NCI-H510A treated with DMSO at 0.1 percent for 48 hours (cell line): ENCODE results near the gene CLASP1.
A peak's percentile ranks its signal among the peaks of the same experiment; 100 is the strongest.
"Not testable (repeated sequence)": the region's sequence is repeated elsewhere in the genome, so short reads cannot be mapped to it uniquely, and the experiment has no call there.

Experiments used
- DNase-seq: peaks from one replicate; lab custom pipeline; 2025; lab: John Stamatoyannopoulos, UW

The CLASP1 gene

GRCh38 chr2:121662656-121663055 lies 13.4 kb upstream of the CLASP1 start:
- DNase-seq = no peak

DNA sequence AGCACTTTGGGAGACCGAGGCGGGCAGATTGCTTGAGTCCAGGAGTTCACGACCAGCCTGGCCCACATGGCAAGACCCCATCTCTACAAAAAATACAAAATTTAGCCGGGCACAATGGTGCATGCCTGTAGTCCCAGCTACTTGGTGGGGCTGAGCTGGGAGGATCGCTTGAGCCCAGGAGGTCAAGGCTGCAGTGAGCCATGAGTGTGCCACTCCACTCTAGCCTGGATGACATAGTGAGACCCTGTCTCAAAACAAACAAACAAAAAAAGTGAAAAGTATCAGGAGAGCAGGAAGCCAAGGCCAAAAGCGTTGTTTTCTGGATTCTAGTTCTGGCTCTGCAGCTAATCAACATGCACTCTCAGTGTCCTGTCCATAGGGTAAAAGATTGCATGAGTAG lies 10.7 kb upstream of the CLASP1 start:
- DNase-seq = no peak

DNA sequence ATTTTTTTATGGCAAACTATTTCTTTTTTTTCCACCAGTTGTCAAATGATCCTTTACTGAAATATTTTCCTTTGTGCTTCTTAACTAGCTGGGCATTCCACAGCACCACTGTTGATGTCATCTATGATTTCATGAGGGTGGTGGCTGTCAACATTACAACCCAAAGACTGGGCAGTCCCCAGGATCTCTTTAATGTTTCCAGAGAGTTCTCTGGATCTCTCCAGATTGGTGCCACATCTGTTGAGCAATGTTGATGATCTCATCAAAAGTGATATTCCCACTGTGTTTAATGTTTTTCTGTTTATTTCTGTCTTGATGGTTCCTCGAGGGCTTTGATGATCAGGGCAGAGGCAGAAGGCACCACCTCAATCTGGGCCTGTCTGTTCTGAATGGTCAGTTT lies 9.1 kb upstream of the CLASP1 start:
- not testable (repeated sequence) for DNase-seq

GRCh38 chr2:121653035-121653434 lies 3.8 kb upstream of the CLASP1 start:
- DNase-seq = no peak

DNA sequence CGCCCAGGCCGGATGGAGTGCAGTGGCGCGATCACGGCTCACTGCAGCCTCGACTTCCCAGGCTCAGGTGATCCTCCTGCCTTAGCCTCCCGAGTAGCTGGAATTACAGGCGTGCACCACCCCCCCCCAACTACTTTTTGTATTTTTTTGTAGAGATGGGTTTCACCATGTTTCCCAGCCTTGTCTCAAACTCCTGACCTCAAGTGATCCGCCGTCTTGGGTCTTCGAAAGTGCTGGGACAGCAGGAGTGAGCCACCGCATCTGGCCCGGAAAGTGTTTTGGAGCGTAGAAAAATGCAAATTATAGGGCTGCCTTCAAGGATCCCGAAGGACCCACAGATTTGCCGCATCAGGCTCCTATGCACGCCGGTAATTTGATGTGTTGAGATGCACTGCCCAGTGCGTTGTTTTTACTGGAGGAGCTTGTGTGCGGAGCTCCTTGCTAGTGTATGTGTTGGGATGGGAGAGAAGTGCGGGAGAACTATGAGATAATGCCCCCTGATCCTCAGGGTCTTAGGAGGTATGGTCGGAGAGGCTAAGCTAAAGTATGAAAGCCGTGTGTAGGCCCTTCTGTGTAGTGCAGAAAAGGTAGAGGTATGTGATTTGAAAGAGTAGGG lies 1.2 kb upstream of the CLASP1 start:
- DNase-seq = no peak

DNA sequence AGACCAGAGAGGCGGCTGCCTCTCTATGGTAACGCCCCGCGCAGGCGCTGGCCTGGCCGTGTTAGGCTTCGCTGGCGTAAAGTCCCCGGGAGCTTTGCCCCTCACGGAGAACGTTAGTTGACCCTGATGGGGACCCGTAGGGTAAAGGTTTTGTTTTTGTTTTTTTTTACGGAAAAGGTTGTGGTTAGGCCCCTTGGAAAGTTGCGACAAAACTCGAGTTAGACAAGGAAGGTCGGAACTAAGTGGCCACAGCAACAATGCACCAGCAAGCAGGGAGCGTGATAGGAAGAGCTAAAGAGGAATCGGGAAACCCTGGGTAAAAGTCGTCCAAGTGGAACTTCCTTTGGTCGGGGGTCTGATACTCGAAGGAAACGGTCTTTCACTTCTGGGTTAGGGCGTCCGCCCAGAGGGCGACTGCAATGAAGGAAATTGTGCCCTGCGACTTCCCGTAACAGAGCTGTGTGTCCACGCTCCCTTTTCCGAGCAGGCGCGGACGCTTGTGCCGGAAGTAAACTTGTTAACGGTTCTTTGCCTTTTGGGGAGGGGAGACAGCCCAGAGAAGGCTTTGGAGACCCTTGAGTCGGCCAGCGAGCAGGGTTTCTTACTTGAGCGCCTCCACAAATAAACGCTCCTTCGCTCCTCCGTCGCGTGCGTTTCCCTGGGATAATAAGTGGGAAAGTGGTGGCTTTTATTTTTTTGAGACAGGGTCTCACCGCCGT lies 493 bp upstream of the CLASP1 start:
- peak; percentile 93 for DNase-seq

GRCh38 chr2:121648206-121649148 lies 785 bp downstream of the CLASP1 start:
- peak; percentile 70 for DNase-seq

DNA sequence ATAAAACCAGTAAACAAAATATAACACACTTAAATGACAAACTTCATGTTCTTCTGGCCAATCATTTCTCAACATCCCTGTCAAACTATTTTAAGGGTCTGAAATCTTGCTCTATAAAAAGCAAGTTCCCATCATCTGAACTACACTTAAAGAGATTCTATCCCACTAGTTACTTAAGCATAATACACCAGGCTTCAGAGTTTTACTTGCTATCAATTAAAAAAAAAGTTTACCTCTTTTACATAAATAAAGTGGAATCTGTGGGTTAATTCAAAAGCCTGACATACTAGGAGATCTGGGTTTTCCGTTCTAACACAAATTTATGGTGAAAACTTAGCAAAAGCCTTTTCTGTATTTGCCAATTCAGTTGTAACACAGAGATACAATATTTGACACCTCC lies 1.9 kb downstream of the CLASP1 start:
- DNase-seq = no peak

- no peak for DNase-seq
Measured at GRCh38 chr2:121644715-121645114, 4.5 kb downstream of the CLASP1 start.

GRCh38 chr2:121643877-121644276 lies 5.4 kb downstream of the CLASP1 start:
- DNase-seq = no peak

DNA sequence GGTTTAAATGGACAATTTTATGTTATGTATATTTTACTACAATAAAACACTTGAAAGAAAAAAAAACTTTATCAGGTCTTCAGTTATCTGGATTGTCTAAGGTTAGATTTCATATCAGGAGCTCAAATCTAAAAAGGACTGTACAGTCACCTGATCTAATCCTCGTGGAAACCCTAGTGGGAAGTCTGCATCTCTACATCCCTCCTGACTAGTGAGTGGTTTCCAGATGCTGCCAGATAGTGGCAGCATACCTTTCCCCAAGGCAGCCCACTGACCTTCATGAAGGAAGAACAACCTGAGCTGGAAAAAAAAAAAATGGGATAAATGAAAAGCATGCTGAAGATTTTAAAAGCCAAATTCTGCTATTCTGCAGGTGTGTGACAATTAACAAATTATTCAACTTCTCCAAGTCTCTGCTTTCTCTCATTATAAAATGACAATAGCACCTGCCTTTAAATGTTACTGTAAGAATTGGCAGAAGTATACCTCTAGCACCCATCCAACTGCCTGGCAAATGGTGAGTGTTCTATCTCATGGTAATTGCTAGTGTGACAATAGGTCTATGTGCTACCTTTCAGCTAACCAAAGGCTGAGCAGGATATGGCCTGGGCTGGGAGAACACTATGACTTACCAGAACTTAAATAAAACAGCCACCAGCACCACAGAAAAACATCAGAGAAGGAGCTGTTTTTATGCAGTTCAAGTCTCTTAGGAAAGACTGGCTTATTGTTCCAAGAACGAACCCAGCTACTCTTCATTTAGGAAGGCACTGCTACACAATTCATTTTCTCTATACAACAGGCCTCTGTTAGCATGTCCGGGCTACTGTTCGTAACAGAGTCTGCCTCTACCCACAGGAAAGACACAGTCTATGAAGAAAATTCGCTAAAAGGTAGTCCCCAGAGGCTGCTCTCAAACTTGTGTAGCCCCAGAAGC lies 8.6 kb downstream of the CLASP1 start:
- no peak for DNase-seq

- DNase-seq = not testable (repeated sequence)
Measured at GRCh38 chr2:121639846-121640245, 9.4 kb downstream of the CLASP1 start.

DNA sequence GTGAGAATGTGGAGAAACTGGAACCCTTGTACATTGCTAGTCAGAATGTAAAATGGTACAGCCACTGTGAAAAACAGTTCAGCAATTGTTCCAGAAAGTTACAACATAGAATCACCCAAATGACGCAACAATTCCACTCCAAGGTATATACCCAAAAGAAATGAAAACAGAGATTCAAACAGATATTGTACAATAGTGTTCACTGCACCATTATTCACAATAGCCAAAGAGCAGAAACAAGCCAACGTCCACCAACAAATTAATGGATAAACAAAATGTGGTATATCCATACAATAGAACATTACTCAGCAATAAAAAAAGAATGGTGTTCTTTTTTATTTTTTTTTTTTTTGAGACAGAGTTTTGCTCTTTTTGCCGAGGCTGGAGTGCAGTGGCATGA lies 10.9 kb downstream of the CLASP1 start:
- DNase-seq = no peak

DNA sequence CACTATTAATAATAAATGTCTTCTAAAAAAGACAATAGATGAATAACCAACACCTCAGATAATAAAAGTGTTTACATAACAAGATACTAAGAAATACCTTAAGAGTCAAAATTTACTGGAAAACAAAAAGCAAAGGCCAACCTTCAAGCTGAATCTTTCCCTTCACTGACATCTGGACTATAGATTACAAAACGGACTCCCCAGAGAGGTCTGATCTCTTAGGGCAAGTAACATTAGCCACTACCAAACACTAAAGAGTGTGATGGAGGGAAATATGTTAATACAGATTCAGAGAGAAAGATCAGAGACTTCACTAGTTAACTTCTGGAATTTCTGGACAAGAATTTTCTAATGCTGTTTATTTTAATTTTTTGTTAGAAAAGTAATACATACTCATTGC lies 13.9 kb downstream of the CLASP1 start:
- no peak for DNase-seq

- DNase-seq = peak; percentile 22
Measured at GRCh38 chr2:121634354-121635307, 14.6 kb downstream of the CLASP1 start.

DNA sequence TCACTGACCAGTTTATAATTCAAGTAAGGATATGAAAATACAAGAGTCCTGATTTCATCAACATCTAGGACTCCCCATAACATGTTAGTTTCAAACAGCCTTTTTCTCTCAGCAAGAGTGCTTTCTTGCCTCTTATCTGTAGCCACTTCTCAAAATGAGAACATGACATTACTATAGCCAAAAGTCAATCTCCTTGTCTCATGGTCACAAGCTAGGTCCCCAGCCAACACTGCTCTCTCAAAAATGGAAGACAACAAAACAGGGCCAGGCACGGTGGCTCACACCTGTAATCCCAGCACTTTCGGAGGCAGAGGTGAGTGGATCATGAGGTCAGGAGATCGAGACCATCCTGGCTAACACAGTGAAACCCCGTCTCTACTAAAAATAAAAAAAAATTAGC lies 15.8 kb downstream of the CLASP1 start:
- no peak for DNase-seq

DNA sequence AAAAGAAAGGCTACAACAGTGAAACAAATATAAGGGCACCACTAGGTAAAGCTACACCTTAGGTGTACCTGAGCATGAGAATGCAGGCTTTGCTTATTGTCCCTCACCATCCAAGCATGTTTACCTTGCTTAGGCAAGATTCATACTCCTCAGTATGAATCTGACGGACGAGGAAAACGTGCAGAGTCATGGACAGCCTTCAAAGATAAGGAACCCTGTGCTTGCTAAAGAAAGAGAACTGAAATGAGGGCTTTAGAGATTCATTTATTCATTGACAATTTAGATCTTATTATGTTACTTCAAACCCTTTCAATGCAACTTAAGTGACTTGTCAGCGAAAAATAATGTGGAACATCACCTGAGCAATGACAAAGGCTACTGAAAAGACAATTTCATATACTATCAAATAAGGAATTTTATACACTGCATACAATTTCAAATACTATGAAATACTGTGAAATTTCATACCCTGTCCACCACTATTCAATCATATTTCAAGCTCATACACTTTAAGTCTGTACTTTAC lies 21.7 kb downstream of the CLASP1 start:
- DNase-seq = no peak

- no peak for DNase-seq
Measured at GRCh38 chr2:121626777-121627524, 22.3 kb downstream of the CLASP1 start.

- no peak for DNase-seq
Measured at GRCh38 chr2:121625953-121626352, 23.3 kb downstream of the CLASP1 start.
